CD4-positive, alpha-beta T cell (primary cell): ENCODE data around the gene CCDC116. TPM values are rescaled to one million over a fixed set of nuclear protein-coding genes. Genes with fewer than 3 reads are reported as not detected.

ENCODE experiments used
- ATAC-seq: fragments of 200-7000 bp; cut with Tn5 transposase; one replicate; pipeline ENCODE4 v1.10.0; 2022; ENCODE audit warnings: mild to moderate bottlenecking; ENCODE audit not compliant: poor library complexity
- CTCF ChIA-PET: fragments of 350-600 bp; sonication (Branson Sonifier 250); formaldehyde crosslinking; loops from one replicate; lab custom pipeline; 2021; ENCODE audit warnings: antibody characterized with exemption, inconsistent platforms; lab: Charles Lee
- POLR2A ChIA-PET: fragments of 350-600 bp; sonication (Branson Sonifier 250); formaldehyde crosslinking; loops from one replicate; lab custom pipeline; 2021; ENCODE audit warnings: antibody characterized with exemption, inconsistent platforms; lab: Charles Lee
- DNase-seq, 14 experiments: peaks; one replicate each; pipeline ENCODE4 v3.0.0-alpha.2; 2013 to 2020; ENCODE audit warnings: mixed read lengths in 2 of 14
- H3K27ac ChIP-seq, 2 donors: one replicate each; pipeline versions ENCODE4 v1.5.1 to v1.7.0; 2013; ENCODE audit warnings: low read length in 2 of 2, low read depth in 1 of 2, mild to moderate bottlenecking in 1 of 2
- H3K27me3 ChIP-seq, 2 experiments: 1 replicate in 1 of 2; 2 replicates in 1 of 2; pipeline versions ENCODE4 v1.6.1 to v1.7.0; 2013; ENCODE audit warnings: low read length in 2 of 2, control low read depth in 1 of 2, mild to moderate bottlenecking in 1 of 2, moderate library complexity in 1 of 2; ENCODE audit not compliant: insufficient read depth in 2 of 2, control insufficient read depth in 1 of 2
- H3K36me3 ChIP-seq: one replicate; pipeline ENCODE4 v1.6.1; 2013; ENCODE audit warnings: low read length, control low read depth; ENCODE audit not compliant: insufficient read depth
- H3K4me1 ChIP-seq: one replicate; pipeline ENCODE4 v1.6.1; 2013; ENCODE audit warnings: low read length, control low read depth; ENCODE audit not compliant: insufficient read depth
- H3K4me3 ChIP-seq: one replicate; pipeline ENCODE4 v1.5.1; 2013; ENCODE audit warnings: mild to moderate bottlenecking, low read length, moderate library complexity
- H3K9me3 ChIP-seq, 2 experiments: 1 replicate in 1 of 2; 2 replicates in 1 of 2; pipeline versions ENCODE4 v1.6.1 to v1.7.0; 2013; ENCODE audit warnings: low read length in 2 of 2, mild to moderate bottlenecking in 2 of 2, control low read depth in 1 of 2, moderate library complexity in 1 of 2; ENCODE audit not compliant: control insufficient read depth in 1 of 2, insufficient read depth in 1 of 2
- H3K27ac Mint-ChIP-seq: one replicate; pipeline ENCODE4 v1.8.0; 2020; ENCODE audit warnings: mixed read lengths
- H3K27me3 Mint-ChIP-seq: one replicate; pipeline ENCODE4 v1.8.0; 2021; ENCODE audit warnings: mixed read lengths
- H3K36me3 Mint-ChIP-seq: one replicate; pipeline ENCODE4 v1.8.0; 2021; ENCODE audit warnings: low read depth, mixed read lengths
- H3K4me1 Mint-ChIP-seq: one replicate; pipeline ENCODE4 v1.8.0; 2021; ENCODE audit warnings: low read depth, mixed read lengths
- H3K4me3 Mint-ChIP-seq: one replicate; pipeline ENCODE4 v1.8.0; 2020; ENCODE audit warnings: mild to moderate bottlenecking, mixed read lengths
- H3K9me3 Mint-ChIP-seq: one replicate; pipeline ENCODE4 v1.8.0; 2020; ENCODE audit warnings: mixed read lengths
- intact Hi-C, 2 experiments: fragments of 100-400 bp; cut with DNase I in 1 of 2; cut with micrococcal nuclease in 1 of 2; formaldehyde crosslinking; loops; one replicate each; pipeline versions ENCODE4 v1.15.1 to v1.9.0; 2023 to 2025; cut with DNase I, micrococcal nuclease
- total RNA-seq, 174 experiments: library from RNA in 2 of 174; stranded (reverse) in 2 of 174; gene quantifications; one replicate each; pipeline ENCODE4 v1.2.3 and lab custom pipeline; 2021 to 2026
- TF ChIP-seq, protein P1 (sequence below): fragments of 200-600 bp; IDR thresholded peaks from one replicate; pipeline ENCODE4 v1.8.0; 2022; ENCODE audit warnings: antibody characterized with exemption, mild to moderate bottlenecking

Gene CCDC116
- total RNA-seq, 2 experiments from 2014 or later: 0.14 to 0.20 TPM

DNA sequence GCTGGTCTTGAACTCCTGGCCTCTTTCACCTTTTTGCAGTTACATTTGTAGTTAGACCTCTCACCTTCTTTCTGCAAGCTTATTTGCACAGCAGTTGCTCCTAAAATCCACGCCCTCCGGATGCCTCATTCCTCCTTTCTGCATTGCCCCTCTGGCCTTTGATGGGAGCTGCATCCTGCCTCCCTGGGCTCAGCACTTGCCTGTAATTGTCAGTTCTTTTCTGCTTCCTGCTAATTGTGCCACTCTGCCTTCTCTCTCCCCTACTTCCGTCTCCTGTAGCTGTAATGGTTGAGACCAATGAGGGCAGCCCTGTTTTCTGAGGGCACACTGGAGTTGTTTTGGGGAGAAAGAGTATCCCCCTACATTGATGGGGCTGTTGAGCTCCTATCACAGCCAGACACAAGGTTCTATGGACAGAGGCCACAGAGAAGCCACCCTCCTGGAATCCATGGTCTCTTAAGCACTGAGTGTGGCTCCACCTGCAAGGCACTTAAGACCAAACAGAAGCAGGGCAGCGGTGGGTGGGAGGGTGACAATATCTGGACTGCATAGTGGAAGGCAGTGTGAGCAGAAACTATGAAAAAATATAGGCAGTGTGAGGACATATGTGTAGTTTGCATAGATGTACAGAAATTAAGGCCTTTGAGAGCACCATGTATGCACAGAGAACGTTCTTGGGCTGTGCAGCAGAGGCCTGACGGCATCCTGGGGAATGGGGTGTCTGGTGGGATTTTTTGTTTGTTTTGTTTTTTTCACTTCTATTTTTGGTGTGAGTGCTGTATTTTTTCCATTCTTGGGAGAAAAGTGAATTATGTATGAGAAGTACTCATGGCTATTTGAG, 33.3 kb upstream of the CCDC116 start:
- Histone ChIP-seq H3K27me3 (no peaks in the 10 kb centered on the region), H3K9me3 (no peaks in the 10 kb centered on the region), H3K27ac (no peak overlapping the region), H3K36me3 (peaks cover 32% of the 10 kb centered on the region), H3K4me3 (no peak overlapping the region), H3K4me1 (peaks cover 16% of the 10 kb centered on the region)
- peaks cover 48% of the 10 kb centered on the region for H3K36me3 Mint-ChIP-seq
- no peaks in the 10 kb centered on the region for H3K9me3 Mint-ChIP-seq
- ChIA-PET POLR2A (no interaction called here), CTCF (no interaction called here)
- H3K27ac Mint-ChIP-seq: peak overlapping the region; percentile 34
- no peak overlapping the region for H3K4me3 Mint-ChIP-seq
- DNase-seq (no peak), ATAC-seq (no peak)
- H3K27me3 Mint-ChIP-seq: no peaks in the 10 kb centered on the region
- intact Hi-C loops: no loop called here
- TF ChIP-seq, protein P1, sequence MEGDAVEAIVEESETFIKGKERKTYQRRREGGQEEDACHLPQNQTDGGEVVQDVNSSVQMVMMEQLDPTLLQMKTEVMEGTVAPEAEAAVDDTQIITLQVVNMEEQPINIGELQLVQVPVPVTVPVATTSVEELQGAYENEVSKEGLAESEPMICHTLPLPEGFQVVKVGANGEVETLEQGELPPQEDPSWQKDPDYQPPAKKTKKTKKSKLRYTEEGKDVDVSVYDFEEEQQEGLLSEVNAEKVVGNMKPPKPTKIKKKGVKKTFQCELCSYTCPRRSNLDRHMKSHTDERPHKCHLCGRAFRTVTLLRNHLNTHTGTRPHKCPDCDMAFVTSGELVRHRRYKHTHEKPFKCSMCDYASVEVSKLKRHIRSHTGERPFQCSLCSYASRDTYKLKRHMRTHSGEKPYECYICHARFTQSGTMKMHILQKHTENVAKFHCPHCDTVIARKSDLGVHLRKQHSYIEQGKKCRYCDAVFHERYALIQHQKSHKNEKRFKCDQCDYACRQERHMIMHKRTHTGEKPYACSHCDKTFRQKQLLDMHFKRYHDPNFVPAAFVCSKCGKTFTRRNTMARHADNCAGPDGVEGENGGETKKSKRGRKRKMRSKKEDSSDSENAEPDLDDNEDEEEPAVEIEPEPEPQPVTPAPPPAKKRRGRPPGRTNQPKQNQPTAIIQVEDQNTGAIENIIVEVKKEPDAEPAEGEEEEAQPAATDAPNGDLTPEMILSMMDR: no peak
- H3K4me1 Mint-ChIP-seq: peaks cover 43% of the 10 kb centered on the region

DNA sequence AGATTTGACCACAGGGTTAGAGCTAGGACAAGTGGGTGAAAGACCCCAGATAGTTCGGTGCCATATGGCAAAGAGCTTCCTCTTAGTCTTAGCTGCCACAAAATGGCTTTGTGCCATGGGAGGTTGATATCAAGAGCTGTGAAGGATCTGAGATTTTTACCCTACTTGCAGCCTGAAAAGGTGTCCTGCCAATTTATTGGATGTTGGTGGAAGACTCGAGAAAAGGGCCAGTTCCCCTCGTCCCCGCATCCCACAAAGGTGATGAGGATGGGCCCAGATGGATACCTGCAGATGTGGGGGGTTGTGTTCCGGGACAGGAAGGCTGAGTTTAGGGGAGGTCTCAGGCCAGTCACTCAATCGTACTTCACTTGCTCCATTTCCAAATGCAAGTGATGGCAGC, 30.0 kb upstream of the CCDC116 start:
- H3K27me3 Mint-ChIP-seq: no peaks in the 10 kb centered on the region
- Histone ChIP-seq H3K27me3 (no peaks in the 10 kb centered on the region), H3K4me3 (no peak overlapping the region), H3K9me3 (no peaks in the 10 kb centered on the region), H3K4me1 (peaks cover 35% of the 10 kb centered on the region), H3K27ac (no peak overlapping the region), H3K36me3 (peaks cover 4% of the 10 kb centered on the region)
- TF ChIP-seq, protein P1: no peak
- H3K36me3 Mint-ChIP-seq: peaks cover 27% of the 10 kb centered on the region
- no peak overlapping the region for H3K4me3 Mint-ChIP-seq
- no peaks in the 10 kb centered on the region for H3K9me3 Mint-ChIP-seq
- no peak for ATAC-seq
- intact Hi-C loops: no loop called here
- peaks cover 42% of the 10 kb centered on the region for H3K4me1 Mint-ChIP-seq
- CTCF ChIA-PET: interaction anchor here (1.9 kb wide), 1 partner anchor 14 kb away, joined by 4 read pairs; no protein-coding TSS in a partner anchor
- DNase-seq: no peak
- peak overlapping the region; percentile 52 for H3K27ac Mint-ChIP-seq
- POLR2A ChIA-PET: interaction anchor here (0.9 to 1.3 kb wide), 2 partner anchors 12 to 14 kb away, joined by 3 read pairs; no protein-coding TSS in a partner anchor

DNA sequence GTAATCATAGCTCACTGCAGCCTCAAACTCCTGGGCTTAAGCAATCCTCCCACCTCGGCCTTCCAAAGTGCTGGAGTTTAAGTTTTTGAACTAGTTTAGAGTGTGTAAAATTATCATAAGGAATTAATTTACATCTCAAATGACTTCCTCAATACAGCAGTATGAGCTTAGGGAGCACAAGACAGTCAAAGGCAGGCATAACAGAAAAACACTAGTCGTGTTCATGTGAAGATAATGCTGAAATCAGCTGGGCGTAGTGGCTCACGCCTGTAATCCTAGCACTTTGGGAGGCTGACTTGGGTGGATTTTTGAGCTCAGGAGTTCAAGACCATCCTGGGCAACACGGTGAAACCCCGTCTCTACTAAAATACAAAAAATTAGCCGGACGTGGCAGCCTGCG, 28.6 kb upstream of the CCDC116 start:
- no peaks in the 10 kb centered on the region for H3K27me3 ChIP-seq
- CTCF ChIA-PET: interaction anchor here (0.7 to 1.9 kb wide), 2 partner anchors 13 to 158 kb away, joined by 4 read pairs; no protein-coding TSS in a partner anchor
- H3K9me3 ChIP-seq: no peaks in the 10 kb centered on the region
- POLR2A ChIA-PET: no interaction called here
- ATAC-seq (no peak), DNase-seq (no peak)
- no peaks in the 10 kb centered on the region for H3K27me3 Mint-ChIP-seq
- TF ChIP-seq, protein P1: no peak
- H3K36me3 ChIP-seq: peaks cover 4% of the 10 kb centered on the region
- no peak overlapping the region for H3K27ac ChIP-seq
- H3K4me1 Mint-ChIP-seq: peaks cover 40% of the 10 kb centered on the region
- H3K4me1 ChIP-seq: peaks cover 31% of the 10 kb centered on the region
- H3K27ac Mint-ChIP-seq: no peak overlapping the region
- no peak overlapping the region for H3K4me3 ChIP-seq
- intact Hi-C loops: loop anchor here in 1 of 2 experiments (2.0 kb wide), 1 partner anchor 19 kb away; no protein-coding TSS in a partner anchor
- H3K36me3 Mint-ChIP-seq: peaks cover 19% of the 10 kb centered on the region
- H3K9me3 Mint-ChIP-seq: no peaks in the 10 kb centered on the region
- H3K4me3 Mint-ChIP-seq: no peak overlapping the region
